Stimulated activated CD8-positive, alpha-beta memory T cell treated with anti-CD3 and anti-CD28 coated beads, Interleukin-7, amount 100 ng/mL, for 1 hour (primary cell): ENCODE data around the gene AOX1.
"Not testable (repeated sequence)": the region's sequence is repeated elsewhere in the genome, so short reads cannot be mapped to it uniquely, and the experiment has no call there.

ENCODE experiments used
- DNase-seq, 2 donors: peaks; one replicate each; pipeline ENCODE4 v3.0.0-alpha.2; 2020; ENCODE audit warnings: low read depth in 2 of 2

AOX1 gene

DNA sequence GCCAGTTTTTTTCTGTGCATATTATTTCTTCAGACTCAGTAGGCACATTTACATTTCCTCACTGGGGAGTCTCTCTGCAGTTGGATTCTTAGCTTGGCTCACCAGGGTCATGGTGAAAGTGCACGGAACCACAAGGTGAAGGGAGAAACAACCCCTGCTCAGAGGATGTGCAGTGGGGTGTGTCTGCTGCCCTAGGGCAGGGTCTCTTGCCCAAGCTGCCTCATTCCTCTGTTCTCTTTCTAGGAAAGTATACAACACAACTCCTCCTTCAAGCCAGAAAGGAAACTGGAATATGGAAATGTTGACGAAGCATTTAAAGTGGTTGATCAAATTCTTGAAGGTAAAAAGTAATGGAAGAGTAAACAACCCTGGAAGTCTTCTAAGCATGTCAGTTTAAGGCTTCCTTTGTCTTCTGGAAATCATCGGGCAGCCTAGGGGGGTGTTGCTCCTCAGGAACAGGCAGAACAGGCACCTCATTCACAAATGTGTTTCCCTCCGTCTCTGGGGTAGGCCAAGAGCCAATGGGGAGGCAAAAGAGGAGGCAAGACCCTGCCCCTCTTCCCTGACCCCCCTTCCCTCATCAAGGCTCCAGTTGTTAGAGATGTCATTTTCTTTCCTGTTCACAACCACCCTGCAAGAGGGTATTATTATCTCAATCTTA is 41.4 kb downstream of the AOX1 start:
- DNase-seq: no peak

- not testable (repeated sequence) for DNase-seq
Measured at GRCh38 chr2:200628461-200628860, 42.6 kb downstream of the AOX1 start.

- no peak for DNase-seq
Measured at GRCh38 chr2:200631287-200631686, 45.5 kb downstream of the AOX1 start.

DNA sequence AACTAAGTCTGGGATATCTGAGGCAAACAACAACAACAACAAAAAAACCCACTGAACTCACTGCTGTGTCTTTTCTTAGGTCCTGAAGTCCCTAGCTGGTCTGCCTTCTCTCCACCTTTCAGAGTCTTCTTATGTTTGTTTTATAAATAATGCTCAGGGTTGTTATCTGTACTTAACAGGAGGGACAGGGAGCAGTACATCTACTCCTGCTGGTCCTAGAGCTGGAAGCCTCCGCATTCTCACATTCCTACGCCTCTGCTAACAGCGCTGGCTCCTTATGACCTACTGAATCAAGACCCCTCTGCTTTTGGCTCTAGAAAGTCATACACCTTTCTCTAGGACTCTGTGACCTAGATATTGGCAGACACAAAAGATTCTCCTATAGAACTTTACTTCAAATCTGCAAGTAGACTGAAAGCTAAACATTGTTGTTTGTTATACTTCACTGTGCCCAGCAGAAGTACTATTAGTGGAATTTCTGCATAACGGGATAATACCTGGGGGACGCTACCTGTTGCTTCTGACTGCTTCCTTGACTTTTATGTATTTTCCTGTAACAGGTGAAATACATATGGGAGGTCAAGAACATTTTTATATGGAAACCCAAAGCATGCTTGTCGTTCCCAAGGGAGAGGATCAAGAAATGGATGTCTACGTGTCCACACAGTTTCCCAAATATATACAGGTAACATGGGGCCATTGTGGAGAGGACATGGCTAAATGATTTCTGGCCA is 48.6 kb downstream of the AOX1 start:
- no peak for DNase-seq

DNA sequence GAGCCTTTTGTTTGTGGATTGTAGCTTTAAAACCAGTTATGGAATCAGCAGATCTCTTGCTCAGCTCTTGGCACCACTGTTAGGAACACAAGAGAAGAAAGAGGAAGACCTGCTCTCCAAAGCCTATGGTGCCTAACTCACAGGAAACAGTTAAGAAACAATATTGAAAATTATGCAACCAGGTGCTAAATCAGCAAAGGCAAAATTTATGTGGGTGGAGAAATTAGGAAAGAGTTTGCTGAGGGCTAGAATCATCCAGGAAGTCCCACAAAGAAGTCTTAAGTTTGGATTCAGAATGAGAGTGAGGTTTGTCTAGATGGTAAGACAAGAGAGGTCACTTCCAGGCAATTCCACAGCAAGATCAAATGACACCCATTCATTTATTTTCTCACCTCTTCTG is 49.4 kb downstream of the AOX1 start:
- DNase-seq: no peak

- no peak for DNase-seq
Measured at GRCh38 chr2:200637901-200638300, 52.1 kb downstream of the AOX1 start.

DNA sequence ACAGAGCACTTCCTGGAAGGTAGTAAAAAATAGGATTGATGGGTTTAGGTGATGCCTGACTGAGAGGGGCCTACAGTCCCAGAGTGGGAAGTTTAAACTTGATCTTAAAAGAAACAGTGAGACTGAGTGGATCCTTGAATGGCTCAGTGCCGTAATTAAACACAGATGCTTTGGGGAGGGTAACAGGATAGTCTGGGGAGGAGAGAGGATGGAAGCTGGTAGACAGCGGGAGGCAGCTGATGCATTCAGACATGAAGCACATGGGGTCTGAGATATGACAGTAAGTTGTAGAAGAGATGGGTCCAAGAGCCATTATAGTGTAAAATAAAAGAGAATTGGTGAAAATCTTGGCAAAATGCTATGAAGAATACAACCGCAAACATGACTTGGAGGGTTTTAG is 54.4 kb downstream of the AOX1 start:
- DNase-seq: no peak

DNA sequence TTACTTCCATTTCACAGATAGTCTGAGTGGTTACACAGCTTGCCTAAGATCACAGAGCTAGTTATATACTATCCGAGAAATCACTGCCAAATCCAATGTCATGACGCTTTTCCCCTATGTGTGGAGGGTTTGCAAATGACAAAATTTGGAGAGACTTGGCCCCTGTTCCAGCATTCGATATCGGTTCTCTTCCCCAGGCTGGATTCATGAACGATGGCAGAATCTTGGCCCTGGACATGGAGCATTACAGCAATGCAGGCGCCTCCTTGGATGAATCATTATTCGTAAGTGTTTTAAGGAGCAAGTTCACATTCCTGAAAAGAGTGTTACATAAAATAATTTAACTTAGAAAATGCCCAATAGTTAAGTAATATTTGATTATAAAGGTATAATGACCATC is 55.1 kb downstream of the AOX1 start:
- DNase-seq: no peak

- not testable (repeated sequence) for DNase-seq
Measured at GRCh38 chr2:200648518-200649281, 62.9 kb downstream of the AOX1 start.

DNA sequence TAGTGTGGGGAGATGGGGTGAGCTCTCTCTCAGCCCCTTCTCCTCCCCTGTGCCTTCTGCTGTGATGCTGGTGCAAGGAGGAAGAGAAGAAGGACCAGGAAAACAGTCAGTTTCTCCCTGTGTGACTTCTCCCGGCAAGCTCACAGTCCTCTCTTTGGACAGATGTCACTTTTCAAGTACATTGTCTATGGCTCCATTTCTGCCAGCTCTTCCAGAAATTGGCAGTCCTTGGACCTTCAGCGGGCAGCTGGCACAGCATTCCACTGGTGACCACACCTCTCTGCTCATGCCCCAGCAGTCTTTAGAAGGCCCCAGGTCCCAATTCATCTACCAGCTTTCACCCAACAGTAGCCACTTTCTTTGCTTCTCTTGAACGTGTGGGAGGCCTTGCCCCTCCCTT is 63.9 kb downstream of the AOX1 start:
- DNase-seq: no peak

DNA sequence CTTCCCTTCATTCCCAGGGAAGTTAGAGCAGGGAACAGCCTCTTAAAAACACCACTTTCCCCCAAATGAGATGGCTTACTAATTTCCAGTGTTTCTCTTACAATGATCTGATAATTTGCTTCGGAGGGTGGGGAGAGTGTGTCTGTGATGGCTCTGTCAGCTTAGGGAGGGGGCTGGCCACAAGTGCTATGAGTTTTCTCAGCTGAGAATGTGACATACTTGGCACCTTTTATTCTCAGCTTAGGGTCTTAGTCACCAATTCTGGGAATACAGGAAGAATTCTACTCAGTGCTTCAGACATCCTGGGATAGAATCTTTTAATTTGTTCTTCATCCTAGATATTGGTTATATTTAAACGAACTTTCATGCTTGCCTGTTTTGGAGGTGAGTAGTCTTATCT is 64.4 kb downstream of the AOX1 start:
- DNase-seq: no peak

- DNase-seq: no peak
Measured at GRCh38 chr2:200652158-200652557, 66.3 kb downstream of the AOX1 start.

GRCh38 chr2:200653021-200653420 is 67.2 kb downstream of the AOX1 start:
- no peak for DNase-seq

DNA sequence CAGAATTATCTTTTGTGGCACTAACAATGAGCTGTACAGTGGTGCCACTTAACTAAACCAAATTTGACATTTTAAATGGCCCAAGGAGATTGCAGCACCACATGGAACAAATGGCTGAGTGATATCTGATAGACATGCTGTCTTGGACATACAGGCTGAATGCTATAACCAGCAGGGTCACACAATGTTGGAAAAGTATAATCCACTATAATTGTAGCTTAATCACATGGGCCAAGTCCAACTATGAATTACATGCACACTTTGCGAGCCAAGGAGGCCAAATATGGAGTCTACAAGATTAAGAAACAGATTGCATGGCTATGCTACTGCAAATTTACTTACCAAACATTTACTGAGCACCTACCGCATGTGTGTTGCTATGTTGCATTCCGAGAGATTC is 69.0 kb downstream of the AOX1 start:
- no peak for DNase-seq

DNA sequence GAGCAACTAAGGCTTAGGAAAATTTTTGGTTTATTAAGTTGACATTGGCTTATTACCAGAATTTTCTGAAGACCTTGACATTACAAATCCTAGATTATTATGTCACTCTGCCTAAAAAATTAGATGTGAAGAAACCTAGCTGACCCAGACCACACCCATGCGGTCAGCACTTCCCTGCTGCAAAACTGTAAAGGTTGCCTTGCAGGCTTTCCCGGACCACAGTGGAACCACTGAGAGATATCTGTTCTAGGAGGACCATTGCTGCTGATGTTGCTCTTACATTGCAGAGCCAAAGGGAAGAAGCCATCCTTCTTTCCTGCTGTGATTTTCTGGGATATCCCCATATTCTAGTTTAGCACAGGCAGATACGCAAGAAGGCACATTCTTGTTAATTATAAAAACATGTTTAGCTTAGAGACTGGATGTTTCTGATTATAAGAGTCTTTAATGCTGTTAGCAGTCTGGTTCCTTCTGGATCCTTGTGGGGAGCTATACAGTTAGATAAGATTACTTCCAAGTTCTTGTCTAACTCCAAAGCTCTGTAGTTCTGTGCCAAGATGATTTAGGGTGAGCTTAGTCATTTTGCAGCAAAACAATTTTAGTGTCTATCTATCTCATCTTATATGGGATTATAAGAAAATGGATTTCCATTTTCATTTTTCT is 70.2 kb downstream of the AOX1 start:
- DNase-seq: no peak

DNA sequence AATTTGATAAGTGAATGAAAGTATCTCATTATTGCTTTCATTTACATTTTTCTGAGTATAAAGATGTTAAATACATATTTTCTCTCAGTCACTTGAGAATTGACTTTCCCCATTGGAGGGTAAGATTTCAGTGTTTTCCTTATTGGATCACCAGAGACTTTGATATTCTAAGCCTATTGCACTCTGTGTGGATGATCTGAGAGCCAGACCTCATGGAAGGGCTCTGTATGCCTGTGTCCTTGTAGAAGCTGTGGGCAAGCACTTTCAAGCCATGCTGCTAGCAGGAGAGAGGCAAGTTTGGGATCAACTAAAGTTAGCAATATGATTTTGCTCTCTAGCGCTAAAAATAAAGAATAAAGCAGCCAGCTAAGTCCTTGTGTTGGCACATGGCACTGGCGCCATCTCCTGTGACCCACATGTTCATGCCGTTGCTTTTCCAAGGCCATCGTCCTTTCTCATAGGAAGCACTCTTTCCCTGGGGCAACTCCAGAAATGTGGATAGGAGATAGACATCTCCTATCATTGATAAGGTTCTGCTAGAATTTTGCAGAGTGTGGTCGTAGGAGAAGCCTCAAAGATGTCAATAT is 72.6 kb downstream of the AOX1 start:
- DNase-seq: no peak

- DNase-seq: no peak
Measured at GRCh38 chr2:200659410-200659809, 73.6 kb downstream of the AOX1 start.

DNA sequence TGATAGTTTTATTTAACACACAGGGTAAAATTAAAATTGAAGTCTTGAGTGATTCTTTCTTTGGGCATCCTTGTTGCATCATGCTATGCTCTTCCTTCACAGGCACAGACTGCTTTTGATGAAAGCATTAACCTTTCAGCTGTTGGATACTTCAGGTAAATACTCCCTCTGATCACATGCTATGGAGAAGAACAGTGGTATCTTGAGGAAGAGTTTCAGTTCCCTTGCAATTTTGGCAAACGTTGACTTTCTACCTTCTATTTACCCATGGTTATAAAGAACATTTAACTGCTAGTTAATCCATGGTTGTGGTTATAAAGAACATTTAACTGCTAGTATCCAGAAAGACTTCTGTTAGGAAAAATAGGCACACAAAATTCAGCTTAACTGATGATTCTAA is 75.7 kb downstream of the AOX1 start:
- no peak for DNase-seq

GRCh38 chr2:200662727-200663126 is 76.9 kb downstream of the AOX1 start:
- DNase-seq: no peak

- DNase-seq: no peak
Measured at GRCh38 chr2:200664770-200665494, 79.1 kb downstream of the AOX1 start.
